ENCODE data around the gene TBC1D16.

DNA sequence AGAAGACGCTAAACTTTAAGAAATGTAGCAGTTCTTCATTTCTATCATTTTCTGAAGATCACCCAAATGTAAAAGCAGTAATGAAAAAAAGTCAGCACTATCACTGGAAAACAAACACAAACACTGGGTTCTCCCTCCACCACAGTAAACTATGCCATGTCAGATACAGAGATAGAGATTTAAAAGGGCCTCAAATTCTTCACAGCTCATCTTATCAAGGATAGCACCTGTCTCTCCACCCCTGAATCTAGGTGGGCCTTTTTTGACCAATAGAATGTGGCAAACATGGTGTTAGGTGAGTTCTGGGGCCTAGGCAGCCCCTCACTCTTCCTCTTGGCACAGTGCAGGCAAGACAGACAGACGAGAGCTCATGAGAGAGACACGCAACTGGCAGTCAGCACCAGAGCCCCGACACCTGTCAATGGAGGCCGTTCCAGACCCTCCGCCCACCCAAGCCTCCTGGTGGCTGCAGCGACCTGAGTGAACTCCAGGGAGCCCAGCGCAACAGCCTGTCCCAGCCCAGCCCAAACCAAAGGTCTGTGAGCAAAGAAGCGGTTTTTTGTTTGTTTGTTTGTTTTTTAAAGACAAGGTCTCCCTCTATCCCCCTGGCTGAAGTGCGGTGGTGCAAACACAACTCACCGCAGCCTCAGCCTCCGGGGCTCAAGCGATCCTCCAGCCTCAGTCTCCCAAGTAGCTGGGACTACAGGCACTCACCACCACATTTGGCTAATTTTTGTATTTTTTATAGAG lies 79.8 kb downstream of the TBC1D16 start:
- TF ChIP-seq NR2C2 (CRISPR knock-in tag; IDR thresholded peaks at IDR 0.05) (no peak), CBFB (CRISPR knock-in tag; IDR thresholded peaks at IDR 0.05; ENCODE audit: low read depth) (no peak), NFYB (CRISPR knock-in tag; conservative IDR thresholded peaks at IDR 0.05; ENCODE audit: low read depth) (no peak), NR3C1 (CRISPR knock-in tag; conservative IDR thresholded peaks at IDR 0.05; ENCODE audit: low read depth) (no peak), ZBTB21 (CRISPR knock-in tag; IDR thresholded peaks at IDR 0.05; ENCODE audit: borderline replicate concordance) (no peak), TEAD4 (CRISPR knock-in tag; IDR thresholded peaks at IDR 0.05) (no peak)
- TF ChIP-seq, protein P1, sequence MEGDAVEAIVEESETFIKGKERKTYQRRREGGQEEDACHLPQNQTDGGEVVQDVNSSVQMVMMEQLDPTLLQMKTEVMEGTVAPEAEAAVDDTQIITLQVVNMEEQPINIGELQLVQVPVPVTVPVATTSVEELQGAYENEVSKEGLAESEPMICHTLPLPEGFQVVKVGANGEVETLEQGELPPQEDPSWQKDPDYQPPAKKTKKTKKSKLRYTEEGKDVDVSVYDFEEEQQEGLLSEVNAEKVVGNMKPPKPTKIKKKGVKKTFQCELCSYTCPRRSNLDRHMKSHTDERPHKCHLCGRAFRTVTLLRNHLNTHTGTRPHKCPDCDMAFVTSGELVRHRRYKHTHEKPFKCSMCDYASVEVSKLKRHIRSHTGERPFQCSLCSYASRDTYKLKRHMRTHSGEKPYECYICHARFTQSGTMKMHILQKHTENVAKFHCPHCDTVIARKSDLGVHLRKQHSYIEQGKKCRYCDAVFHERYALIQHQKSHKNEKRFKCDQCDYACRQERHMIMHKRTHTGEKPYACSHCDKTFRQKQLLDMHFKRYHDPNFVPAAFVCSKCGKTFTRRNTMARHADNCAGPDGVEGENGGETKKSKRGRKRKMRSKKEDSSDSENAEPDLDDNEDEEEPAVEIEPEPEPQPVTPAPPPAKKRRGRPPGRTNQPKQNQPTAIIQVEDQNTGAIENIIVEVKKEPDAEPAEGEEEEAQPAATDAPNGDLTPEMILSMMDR (IDR thresholded peaks at IDR 0.05) = no peak
- TF ChIP-seq, protein P2, sequence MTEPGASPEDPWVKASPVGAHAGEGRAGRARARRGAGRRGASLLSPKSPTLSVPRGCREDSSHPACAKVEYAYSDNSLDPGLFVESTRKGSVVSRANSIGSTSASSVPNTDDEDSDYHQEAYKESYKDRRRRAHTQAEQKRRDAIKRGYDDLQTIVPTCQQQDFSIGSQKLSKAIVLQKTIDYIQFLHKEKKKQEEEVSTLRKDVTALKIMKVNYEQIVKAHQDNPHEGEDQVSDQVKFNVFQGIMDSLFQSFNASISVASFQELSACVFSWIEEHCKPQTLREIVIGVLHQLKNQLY (CRISPR knock-in tag; IDR thresholded peaks at IDR 0.05) = no peak
- TF ChIP-seq, protein P3, sequence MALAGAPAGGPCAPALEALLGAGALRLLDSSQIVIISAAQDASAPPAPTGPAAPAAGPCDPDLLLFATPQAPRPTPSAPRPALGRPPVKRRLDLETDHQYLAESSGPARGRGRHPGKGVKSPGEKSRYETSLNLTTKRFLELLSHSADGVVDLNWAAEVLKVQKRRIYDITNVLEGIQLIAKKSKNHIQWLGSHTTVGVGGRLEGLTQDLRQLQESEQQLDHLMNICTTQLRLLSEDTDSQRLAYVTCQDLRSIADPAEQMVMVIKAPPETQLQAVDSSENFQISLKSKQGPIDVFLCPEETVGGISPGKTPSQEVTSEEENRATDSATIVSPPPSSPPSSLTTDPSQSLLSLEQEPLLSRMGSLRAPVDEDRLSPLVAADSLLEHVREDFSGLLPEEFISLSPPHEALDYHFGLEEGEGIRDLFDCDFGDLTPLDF (CRISPR knock-in tag; IDR thresholded peaks at IDR 0.05) = no peak
- TF ChIP-seq, protein P4, sequence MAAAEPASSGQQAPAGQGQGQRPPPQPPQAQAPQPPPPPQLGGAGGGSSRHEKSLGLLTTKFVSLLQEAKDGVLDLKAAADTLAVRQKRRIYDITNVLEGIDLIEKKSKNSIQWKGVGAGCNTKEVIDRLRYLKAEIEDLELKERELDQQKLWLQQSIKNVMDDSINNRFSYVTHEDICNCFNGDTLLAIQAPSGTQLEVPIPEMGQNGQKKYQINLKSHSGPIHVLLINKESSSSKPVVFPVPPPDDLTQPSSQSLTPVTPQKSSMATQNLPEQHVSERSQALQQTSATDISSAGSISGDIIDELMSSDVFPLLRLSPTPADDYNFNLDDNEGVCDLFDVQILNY (CRISPR knock-in tag; IDR thresholded peaks at IDR 0.05) = no peak
- TF ChIP-seq, protein P5, sequence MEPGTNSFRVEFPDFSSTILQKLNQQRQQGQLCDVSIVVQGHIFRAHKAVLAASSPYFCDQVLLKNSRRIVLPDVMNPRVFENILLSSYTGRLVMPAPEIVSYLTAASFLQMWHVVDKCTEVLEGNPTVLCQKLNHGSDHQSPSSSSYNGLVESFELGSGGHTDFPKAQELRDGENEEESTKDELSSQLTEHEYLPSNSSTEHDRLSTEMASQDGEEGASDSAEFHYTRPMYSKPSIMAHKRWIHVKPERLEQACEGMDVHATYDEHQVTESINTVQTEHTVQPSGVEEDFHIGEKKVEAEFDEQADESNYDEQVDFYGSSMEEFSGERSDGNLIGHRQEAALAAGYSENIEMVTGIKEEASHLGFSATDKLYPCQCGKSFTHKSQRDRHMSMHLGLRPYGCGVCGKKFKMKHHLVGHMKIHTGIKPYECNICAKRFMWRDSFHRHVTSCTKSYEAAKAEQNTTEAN (CRISPR knock-in tag; IDR thresholded peaks at IDR 0.05) = no peak
- TF ChIP-seq, protein P6, sequence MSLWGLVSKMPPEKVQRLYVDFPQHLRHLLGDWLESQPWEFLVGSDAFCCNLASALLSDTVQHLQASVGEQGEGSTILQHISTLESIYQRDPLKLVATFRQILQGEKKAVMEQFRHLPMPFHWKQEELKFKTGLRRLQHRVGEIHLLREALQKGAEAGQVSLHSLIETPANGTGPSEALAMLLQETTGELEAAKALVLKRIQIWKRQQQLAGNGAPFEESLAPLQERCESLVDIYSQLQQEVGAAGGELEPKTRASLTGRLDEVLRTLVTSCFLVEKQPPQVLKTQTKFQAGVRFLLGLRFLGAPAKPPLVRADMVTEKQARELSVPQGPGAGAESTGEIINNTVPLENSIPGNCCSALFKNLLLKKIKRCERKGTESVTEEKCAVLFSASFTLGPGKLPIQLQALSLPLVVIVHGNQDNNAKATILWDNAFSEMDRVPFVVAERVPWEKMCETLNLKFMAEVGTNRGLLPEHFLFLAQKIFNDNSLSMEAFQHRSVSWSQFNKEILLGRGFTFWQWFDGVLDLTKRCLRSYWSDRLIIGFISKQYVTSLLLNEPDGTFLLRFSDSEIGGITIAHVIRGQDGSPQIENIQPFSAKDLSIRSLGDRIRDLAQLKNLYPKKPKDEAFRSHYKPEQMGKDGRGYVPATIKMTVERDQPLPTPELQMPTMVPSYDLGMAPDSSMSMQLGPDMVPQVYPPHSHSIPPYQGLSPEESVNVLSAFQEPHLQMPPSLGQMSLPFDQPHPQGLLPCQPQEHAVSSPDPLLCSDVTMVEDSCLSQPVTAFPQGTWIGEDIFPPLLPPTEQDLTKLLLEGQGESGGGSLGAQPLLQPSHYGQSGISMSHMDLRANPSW (CRISPR knock-in tag; conservative IDR thresholded peaks at IDR 0.05; ENCODE audit: low read depth) = no peak
- TF ChIP-seq, protein P7, sequence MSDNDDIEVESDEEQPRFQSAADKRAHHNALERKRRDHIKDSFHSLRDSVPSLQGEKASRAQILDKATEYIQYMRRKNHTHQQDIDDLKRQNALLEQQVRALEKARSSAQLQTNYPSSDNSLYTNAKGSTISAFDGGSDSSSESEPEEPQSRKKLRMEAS (CRISPR knock-in tag; IDR thresholded peaks at IDR 0.05) = no peak
